ENCODE data around the gene SSH2. TPM values are rescaled to one million over a fixed set of nuclear protein-coding genes. Genes with fewer than 3 reads are reported as not detected.

SSH2 gene
- total and polyA plus RNA-seq, 9 of the 15 experiments (the other 6 are each of a cell fraction or from before 2014, with no cell fraction given), result 3.9 to 16.1 (median 10.2) TPM

GRCh38 chr17:29592850-29593551 lies 337.0 kb downstream of the SSH2 start, which contains the start of gene ANKRD13B (continued):
- TF ChIP-seq SRF (CRISPR knock-in tag; IDR thresholded peaks at IDR 0.05), result no peak
- no peak for TF ChIP-seq ZMIZ1 (IDR thresholded peaks at IDR 0.05; ENCODE audit: low read depth in 2 of 2, low read length in 2 of 2)
- 0 out of 2 replicates have a peak, but pooled peaks have one; percentile 26 for TF ChIP-seq CREM (IDR thresholded peaks at IDR 0.05; ENCODE audit: low read depth)
- TF ChIP-seq ZNF717 (CRISPR knock-in tag; IDR thresholded peaks at IDR 0.05), result no peak
- no peak for TF ChIP-seq ILF3 (IDR thresholded peaks at IDR 0.05; ENCODE audit: borderline replicate concordance)
- TF ChIP-seq USF1 (CRISPR knock-in tag; IDR thresholded peaks at IDR 0.05), result no peak
- TF ChIP-seq RB1 (IDR thresholded peaks at IDR 0.05; ENCODE audit: low read depth), result peak; percentile 60; the same call in 1 of the 2 replicates
- peak; percentile 35; the same call in 1 of the 2 replicates for TF ChIP-seq ZBTB7A (IDR thresholded peaks at IDR 0.05; ENCODE audit: borderline replicate concordance, control insufficient read depth, low read depth, low read length)
- no peak for TF ChIP-seq MCM5 (IDR thresholded peaks at IDR 0.05; ENCODE audit: low read depth)
- no peak for TF ChIP-seq DLX4 (CRISPR knock-in tag; IDR thresholded peaks at IDR 0.05)
- no peak for TF ChIP-seq NR2F6 (CRISPR knock-in tag; IDR thresholded peaks at IDR 0.05)
- TF ChIP-seq SMC3 (conservative IDR thresholded peaks at IDR 0.05; ENCODE audit: insufficient read depth, low read depth, low read length), result no peak
- TF ChIP-seq E2F6 (IDR thresholded peaks at IDR 0.05; ENCODE audit: borderline replicate concordance in 1 of 2, extremely low read depth in 1 of 2, insufficient read depth in 1 of 2, insufficient read length in 1 of 2, low read depth in 1 of 2, low read length in 1 of 2, poor library complexity in 1 of 2, severe bottlenecking in 1 of 2), result peak in 1 of 2 experiments; percentile 45
- TF ChIP-seq ZNF41 (CRISPR knock-in tag; conservative IDR thresholded peaks at IDR 0.05), result no peak
- TF ChIP-seq CTCFL (IDR thresholded peaks at IDR 0.05; ENCODE audit: borderline replicate concordance, insufficient read depth, low read depth, low read length, poor library complexity, severe bottlenecking), result peak; percentile 60
- no peak for TF ChIP-seq HINFP (tag; conservative IDR thresholded peaks at IDR 0.05; ENCODE audit: low read depth)
